ENCODE data around the gene CBLL2.

DNA sequence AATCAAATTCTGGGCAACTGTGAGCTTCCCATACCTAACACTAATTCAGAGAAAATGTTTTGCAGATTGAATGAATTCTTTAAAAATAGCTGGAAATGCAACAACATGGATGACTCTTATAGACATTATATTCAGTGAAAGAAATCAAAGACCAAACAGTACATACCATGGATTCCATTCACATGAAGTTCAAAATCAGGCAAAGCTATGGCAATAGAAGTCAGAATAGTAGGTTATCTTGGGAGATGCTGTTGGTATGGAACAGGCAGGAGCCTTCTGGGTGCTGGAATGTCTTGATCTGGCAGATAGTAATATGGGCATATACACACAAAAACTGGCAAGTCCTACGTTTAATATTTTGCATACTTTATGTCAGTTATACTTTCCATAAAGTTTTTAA lies 25.5 kb upstream of the CBLL2 start:
- TF ChIP-seq, protein P1, sequence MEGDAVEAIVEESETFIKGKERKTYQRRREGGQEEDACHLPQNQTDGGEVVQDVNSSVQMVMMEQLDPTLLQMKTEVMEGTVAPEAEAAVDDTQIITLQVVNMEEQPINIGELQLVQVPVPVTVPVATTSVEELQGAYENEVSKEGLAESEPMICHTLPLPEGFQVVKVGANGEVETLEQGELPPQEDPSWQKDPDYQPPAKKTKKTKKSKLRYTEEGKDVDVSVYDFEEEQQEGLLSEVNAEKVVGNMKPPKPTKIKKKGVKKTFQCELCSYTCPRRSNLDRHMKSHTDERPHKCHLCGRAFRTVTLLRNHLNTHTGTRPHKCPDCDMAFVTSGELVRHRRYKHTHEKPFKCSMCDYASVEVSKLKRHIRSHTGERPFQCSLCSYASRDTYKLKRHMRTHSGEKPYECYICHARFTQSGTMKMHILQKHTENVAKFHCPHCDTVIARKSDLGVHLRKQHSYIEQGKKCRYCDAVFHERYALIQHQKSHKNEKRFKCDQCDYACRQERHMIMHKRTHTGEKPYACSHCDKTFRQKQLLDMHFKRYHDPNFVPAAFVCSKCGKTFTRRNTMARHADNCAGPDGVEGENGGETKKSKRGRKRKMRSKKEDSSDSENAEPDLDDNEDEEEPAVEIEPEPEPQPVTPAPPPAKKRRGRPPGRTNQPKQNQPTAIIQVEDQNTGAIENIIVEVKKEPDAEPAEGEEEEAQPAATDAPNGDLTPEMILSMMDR (IDR thresholded peaks at IDR 0.05), result no peak
- no peak for TF ChIP-seq POLR2A (IDR thresholded peaks at IDR 0.05)
